Large intestine (tissue), 12 donors: Measurements from ENCODE around the gene DYDC2. TPM values are rescaled to one million over a fixed set of nuclear protein-coding genes. Genes with fewer than 3 reads are reported as not detected.

Experiments
- DNase-seq, 2 donors: peaks; one replicate each; pipeline versions ENCODE4 v3.0.0 to v3.0.0-alpha.2; 2013
- H3K27ac ChIP-seq: one replicate; pipeline ENCODE4 v1.5.1; 2013; ENCODE audit warnings: low read length
- H3K27me3 ChIP-seq: 2 replicates; pipeline ENCODE4 v1.6.1; 2013; ENCODE audit warnings: low read length; ENCODE audit not compliant: control insufficient read depth, insufficient read depth
- H3K36me3 ChIP-seq: 2 replicates; pipeline ENCODE4 v1.6.1; 2013; ENCODE audit warnings: low read length; ENCODE audit not compliant: control insufficient read depth, insufficient read depth
- H3K4me1 ChIP-seq: one replicate; pipeline ENCODE4 v1.6.1; 2013; ENCODE audit warnings: low read length; ENCODE audit not compliant: control insufficient read depth, insufficient read depth
- H3K4me3 ChIP-seq: one replicate; pipeline ENCODE4 v1.5.1; 2013; ENCODE audit warnings: low read length
- H3K9me3 ChIP-seq: one replicate; pipeline ENCODE4 v1.6.1; 2013; ENCODE audit warnings: mild to moderate bottlenecking, low read depth, low read length, moderate library complexity; ENCODE audit not compliant: control insufficient read depth
- WGBS: methylation state at CpG from one replicate; pipeline ENCODE4 v1.1.5; 2013; ENCODE audit warnings: low lambda C conversion rate; ENCODE audit not compliant: insufficient coverage; 5-methylcytosine and 5-hydroxymethylcytosine counted together
- long read RNA-seq, 11 donors: transcript quantifications; one replicate each; lab custom pipeline, GENCODE V29; 2026
- polyA plus RNA-seq: library from polyadenylated mRNA; unstranded; fragments of 120-200 nt; gene quantifications from one replicate; pipeline ENCODE4 v1.2.1, GENCODE V29; 2013

Gene DYDC2, protein sequence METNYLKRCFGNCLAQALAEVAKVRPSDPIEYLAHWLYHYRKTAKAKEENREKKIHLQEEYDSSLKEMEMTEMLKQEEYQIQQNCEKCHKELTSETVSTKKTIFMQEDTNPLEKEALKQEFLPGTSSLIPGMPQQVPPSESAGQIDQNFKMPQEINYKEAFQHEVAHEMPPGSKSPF
- 0.42 TPM for polyA plus RNA-seq
- long read RNA-seq, donor 1 = 0 reads
- long read RNA-seq, donor 2 = 0 reads
- long read RNA-seq, donor 3 = 0 reads
- long read RNA-seq, donor 4 = 0 reads
- long read RNA-seq, donor 5 = 0 reads
- long read RNA-seq, donor 6 = 0 reads
- long read RNA-seq, donor 7 = 0 reads
- long read RNA-seq, donor 8 = 0 reads
- long read RNA-seq, donor 9 = 0 reads
- long read RNA-seq, donor 10 = 0 reads
- long read RNA-seq, donor 11 = 0 reads

DNA sequence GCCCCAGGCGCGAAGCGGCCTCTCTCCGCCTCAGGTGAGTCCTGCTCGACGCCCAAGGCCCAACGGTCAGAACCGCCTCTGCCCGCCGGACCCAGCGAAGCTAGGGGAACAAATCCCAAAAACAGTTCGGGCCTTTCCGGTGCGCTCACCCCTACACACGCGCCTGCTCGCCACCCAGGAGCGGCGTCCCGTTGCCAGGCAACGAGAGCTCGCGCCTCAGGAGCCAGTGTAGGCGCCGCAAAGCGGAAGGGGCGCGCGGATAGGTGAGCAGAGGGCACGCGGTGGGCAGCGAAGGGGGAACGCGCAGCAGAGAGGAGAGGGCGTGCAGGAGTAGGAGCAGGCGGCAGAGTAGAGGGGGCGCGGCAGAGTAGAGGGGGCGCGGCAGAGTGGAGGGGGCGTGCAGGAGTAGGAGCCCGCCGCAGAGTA, at the start of gene DYDC2, which contains the start of gene DYDC1:
Gene DYDC2, plus strand, starts transcription at position 219 of the 426 bp plus-strand sequence. CDS start 5,663 bp downstream, outside the sequence.
Gene DYDC1, minus strand, starts transcription at position 193 of the 426 bp plus-strand sequence. CDS start 4,154 bp downstream, outside the sequence.
- H3K27me3 ChIP-seq = peaks cover 12% of the 10 kb centered on the region
- WGBS = no CpG with 5 or more reads among the region's 43 CpGs
- peak; percentile 62 to 72 for DNase-seq
- H3K9me3 ChIP-seq = peaks cover 4% of the 10 kb centered on the region
- H3K4me3 ChIP-seq = peak within 1 kb of the TSS; percentile 42
- no peak within 1 kb of the TSS for H3K27ac ChIP-seq
- H3K36me3 ChIP-seq = no peaks in the 10 kb centered on the region
- H3K4me1 ChIP-seq = peaks cover 6% of the 10 kb centered on the region

DNA sequence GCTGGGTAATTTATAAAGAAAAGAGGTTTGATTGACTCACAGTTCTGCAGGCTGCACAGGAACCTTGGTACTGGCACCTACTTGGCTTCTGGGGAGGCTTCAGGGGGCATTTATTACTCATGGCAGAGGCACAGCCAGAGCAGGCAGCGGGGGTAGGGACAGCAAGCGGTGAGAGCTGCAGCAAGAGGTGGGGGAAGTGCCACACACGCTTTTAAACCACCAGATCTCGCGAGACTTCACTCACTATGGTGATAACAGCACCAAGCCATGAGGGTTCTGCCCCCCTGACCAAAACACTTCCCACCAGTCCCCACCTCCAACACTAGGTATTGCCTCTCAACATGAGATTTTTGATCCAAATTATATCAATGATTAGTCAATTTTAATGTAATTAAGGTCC, 43.1 kb upstream of the DYDC2 start:
- DNase-seq = no peak
- no peaks in the 10 kb centered on the region for H3K36me3 ChIP-seq
- H3K9me3 ChIP-seq = peaks cover 3% of the 10 kb centered on the region
- no peaks in the 10 kb centered on the region for H3K4me1 ChIP-seq
- WGBS = no CpG with 5 or more reads among the region's 5 CpGs
- no peaks in the 10 kb centered on the region for H3K27me3 ChIP-seq
- H3K27ac ChIP-seq = no peak overlapping the region
- H3K4me3 ChIP-seq = no peak overlapping the region

DNA sequence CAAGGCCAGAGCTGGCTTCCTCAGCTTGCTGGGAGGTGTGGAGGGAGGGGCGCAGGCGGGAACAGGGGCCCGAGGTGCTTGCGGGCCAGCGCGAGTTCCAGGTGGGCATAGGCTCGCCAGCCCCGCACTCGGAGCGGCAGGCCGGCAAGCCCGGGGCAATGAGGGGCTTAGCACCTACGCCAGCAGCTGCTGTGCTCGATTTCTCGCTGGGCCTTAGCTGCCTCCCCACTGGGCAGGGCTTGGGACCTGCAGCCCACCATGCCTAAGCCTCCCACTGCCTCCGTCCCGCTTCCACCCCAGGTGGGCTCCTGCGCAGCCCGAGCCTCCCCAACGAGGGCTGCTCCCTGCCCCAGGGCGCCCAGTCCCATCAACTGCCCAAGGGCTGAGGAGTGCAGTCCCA, 41.2 kb upstream of the DYDC2 start:
- no peak for DNase-seq

DNA sequence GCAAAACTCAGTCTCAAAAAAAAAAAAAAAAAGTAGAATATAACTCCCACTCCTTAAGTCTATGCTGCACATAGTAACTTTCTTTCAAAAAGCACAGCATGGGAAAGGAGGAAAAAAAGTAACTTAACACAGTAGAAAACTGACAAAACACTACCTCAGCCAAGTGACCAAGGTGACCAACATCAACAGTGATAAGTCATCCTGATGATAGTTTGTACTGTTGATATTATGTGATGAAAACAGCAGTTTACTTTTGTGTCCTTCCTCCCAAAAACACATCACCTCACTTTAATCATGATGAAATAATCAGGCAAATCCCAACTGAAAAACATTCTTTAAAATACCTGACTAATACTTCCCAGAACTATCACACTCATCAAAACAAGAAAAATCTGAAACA, 37.8 kb upstream of the DYDC2 start:
- Histone ChIP-seq H3K4me3 (no peak overlapping the region), H3K27me3 (no peaks in the 10 kb centered on the region), H3K9me3 (peaks cover 3% of the 10 kb centered on the region), H3K36me3 (no peaks in the 10 kb centered on the region), H3K27ac (no peak overlapping the region), H3K4me1 (no peaks in the 10 kb centered on the region)
- no peak for DNase-seq

More for the DNA sequence above, 41.2 kb upstream of the DYDC2 start:
- H3K36me3 ChIP-seq = no peaks in the 10 kb centered on the region
- no peaks in the 10 kb centered on the region for H3K27me3 ChIP-seq
- H3K9me3 ChIP-seq = peaks cover 3% of the 10 kb centered on the region
- no CpG with 5 or more reads among the region's 21 CpGs for WGBS
- no peaks in the 10 kb centered on the region for H3K4me1 ChIP-seq
- H3K4me3 ChIP-seq = no peak overlapping the region
- no peak overlapping the region for H3K27ac ChIP-seq

DNA sequence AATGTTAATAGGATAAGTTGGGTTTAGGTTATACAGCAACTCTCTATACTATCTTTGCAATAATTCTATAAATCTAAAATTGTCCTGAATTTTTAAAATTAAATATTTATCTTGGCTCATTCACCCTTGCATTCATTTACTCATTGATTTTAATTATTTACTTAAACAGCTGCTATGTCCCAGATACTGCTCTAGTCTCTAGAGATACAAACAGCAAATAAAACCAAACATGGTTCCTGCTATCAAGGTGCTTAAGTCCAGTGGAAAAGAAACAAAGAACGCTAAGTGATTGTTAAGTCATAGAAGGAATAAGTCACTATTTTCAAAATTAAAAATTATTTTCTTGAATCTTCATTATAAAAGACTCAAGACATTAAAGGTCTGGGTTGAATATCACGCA, 37.3 kb upstream of the DYDC2 start:
- no peaks in the 10 kb centered on the region for H3K27me3 ChIP-seq
- H3K9me3 ChIP-seq = peaks cover 3% of the 10 kb centered on the region
- H3K4me1 ChIP-seq = no peaks in the 10 kb centered on the region
- H3K36me3 ChIP-seq = no peaks in the 10 kb centered on the region
- no peak for DNase-seq
- H3K4me3 ChIP-seq = no peak overlapping the region
- H3K27ac ChIP-seq = no peak overlapping the region
- 11% methylated on average over 1 of the region's 2 CpGs for WGBS

DNA sequence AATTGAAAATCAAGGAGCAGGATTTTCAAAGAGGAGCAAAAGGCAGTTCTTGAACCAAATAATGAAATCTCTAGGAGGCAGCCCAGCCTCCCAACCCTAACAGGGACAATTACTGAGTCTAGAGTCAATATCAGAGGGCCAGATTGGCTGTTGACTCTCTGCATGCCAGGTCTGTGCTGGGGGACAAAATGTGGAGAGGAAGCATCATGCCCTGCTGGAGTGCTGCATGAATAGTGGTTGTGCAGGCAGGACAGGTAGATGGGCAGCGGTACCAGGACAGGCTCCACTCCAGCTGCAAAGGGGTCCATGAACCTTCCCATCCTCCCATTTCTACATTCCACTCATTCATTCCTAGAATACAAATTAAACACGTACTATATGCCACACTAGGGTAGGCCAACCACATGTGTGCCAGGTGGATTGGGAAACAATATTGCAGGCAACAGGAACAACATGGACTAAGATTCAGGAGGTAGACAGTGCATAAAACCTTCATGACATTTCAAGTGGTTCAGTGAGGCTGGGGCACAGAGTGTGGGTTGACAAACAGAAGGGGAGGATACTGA, 36.8 kb upstream of the DYDC2 start:
- no peaks in the 10 kb centered on the region for H3K4me1 ChIP-seq
- H3K4me3 ChIP-seq = no peak overlapping the region
- peaks cover 3% of the 10 kb centered on the region for H3K9me3 ChIP-seq
- no peak overlapping the region for H3K27ac ChIP-seq
- no peaks in the 10 kb centered on the region for H3K36me3 ChIP-seq
- DNase-seq = no peak
- WGBS = no CpG with 5 or more reads among the region's 2 CpGs
- H3K27me3 ChIP-seq = no peaks in the 10 kb centered on the region

DNA sequence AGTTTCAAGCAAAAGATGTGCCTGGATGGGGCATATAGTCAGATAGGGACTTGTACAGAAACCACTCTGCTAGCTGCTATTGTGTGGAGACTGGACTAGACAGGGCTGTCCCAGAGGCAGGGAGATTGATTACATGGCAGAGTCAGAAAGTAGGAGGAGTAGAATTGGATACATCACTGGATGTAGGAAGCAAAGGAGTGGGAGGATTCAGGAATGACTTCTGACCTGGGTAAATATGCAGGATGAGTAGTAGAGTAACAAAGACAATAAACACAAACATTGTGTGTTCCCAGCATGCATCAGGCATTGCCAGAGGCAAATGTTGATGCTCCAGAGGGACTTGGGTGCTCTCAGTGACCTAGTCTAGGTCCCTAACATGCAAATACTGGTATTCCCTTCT, 36.2 kb upstream of the DYDC2 start:
- Histone ChIP-seq H3K4me3 (no peak overlapping the region), H3K27me3 (no peaks in the 10 kb centered on the region), H3K36me3 (no peaks in the 10 kb centered on the region), H3K4me1 (no peaks in the 10 kb centered on the region), H3K9me3 (peaks cover 2% of the 10 kb centered on the region), H3K27ac (no peak overlapping the region)
- no peak for DNase-seq

DNA sequence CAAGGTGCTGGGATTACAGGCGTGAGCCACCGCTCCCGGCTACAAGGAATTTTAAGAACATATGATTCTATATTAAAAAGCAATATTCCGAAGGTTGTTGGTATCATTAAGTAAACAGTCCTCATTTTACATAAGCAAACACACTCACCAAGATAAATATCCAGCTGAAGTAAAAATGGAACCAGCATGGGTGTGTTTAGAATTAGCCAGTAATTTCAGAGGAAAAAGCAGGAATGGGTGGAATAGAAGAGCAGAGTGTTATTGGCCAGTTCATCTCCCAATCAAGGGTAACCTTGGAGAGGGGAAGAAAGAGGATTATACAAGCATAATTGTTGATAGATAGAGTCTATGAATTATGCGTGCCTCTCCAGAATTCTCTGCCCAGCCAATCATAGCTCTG, 35.4 kb upstream of the DYDC2 start:
- Histone ChIP-seq H3K27me3 (no peaks in the 10 kb centered on the region), H3K36me3 (no peaks in the 10 kb centered on the region), H3K9me3 (no peaks in the 10 kb centered on the region), H3K4me1 (no peaks in the 10 kb centered on the region), H3K27ac (no peak overlapping the region), H3K4me3 (no peak overlapping the region)
- DNase-seq = no peak
- WGBS = no CpG with 5 or more reads among the region's 5 CpGs

DNA sequence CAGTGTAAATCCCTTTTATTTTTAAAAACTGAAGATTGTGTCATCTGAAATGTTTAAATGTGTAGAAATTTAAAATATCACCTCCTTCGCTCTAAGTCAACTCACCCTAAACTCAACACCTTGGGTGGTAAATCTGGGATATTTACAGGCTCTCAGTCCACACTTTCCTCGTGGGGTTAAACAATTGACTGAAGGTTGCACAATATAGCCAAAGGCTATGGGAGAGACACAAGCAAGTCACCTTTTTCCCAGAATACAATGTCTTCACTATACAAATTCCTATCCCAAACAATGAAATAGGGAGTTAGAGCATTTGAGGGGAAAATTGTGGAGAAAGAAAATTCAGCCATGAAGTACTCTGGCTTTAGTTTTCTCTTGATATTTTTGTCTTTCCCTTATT, 34.4 kb upstream of the DYDC2 start:
- H3K4me3 ChIP-seq = no peak overlapping the region
- H3K27me3 ChIP-seq = no peaks in the 10 kb centered on the region
- no peaks in the 10 kb centered on the region for H3K9me3 ChIP-seq
- 88% methylated on average over 1 of the region's 2 CpGs for WGBS
- H3K36me3 ChIP-seq = no peaks in the 10 kb centered on the region
- no peaks in the 10 kb centered on the region for H3K4me1 ChIP-seq
- no peak overlapping the region for H3K27ac ChIP-seq
- DNase-seq = no peak

DNA sequence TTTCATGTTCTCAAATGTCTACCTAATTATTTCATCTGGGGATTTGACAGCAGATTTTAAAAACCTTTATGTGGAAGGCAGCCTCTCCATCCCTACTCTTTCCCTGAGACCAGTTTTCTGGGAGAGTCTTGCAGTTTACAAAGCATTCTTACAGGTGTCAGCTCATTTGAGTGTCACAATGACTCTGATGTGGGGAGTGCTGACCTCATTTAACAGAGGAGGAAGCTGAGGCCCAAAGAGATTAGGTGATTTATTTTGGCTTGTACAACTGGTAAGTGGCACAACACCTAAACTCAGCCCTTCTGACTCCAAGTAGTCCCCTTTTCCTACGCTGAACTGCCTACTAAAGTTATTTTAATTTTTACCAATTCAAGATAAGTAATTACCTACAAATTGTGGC, 33.9 kb upstream of the DYDC2 start:
- Histone ChIP-seq H3K27me3 (peaks cover 2% of the 10 kb centered on the region), H3K36me3 (no peaks in the 10 kb centered on the region), H3K9me3 (no peaks in the 10 kb centered on the region), H3K4me3 (no peak overlapping the region), H3K27ac (no peak overlapping the region), H3K4me1 (no peaks in the 10 kb centered on the region)
- no CpG with 5 or more reads among the region's 1 CpG for WGBS
- no peak for DNase-seq

DNA sequence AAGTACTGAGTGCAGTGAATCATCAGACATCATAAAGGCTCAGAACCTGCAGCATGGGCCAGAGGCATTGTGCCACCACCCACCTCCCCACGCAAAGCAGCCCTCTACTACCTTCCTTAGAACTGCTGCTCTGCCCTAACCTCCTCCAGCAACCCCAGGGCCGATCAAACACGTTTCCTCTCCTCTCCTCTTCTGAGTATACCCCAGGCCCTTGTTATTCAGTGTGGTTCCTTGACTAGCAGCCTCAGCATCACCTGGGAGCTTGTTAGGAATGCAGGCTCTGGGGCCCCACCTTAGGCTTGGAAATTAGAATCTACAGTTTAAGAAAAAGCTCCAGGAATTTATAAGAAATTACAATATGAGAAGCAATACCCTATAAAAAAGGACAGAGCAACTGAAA, 33.3 kb upstream of the DYDC2 start:
- no peak overlapping the region for H3K27ac ChIP-seq
- no peaks in the 10 kb centered on the region for H3K4me1 ChIP-seq
- H3K9me3 ChIP-seq = no peaks in the 10 kb centered on the region
- DNase-seq = no peak
- H3K27me3 ChIP-seq = peaks cover 2% of the 10 kb centered on the region
- WGBS = no CpG with 5 or more reads among the region's 3 CpGs
- H3K36me3 ChIP-seq = no peaks in the 10 kb centered on the region
- H3K4me3 ChIP-seq = no peak overlapping the region
